Stimulated activated CD8-positive, alpha-beta memory T cell treated with anti-CD3 and anti-CD28 coated beads, Interleukin-15, amount 100 ng/mL, for 4 hours (primary cell): ENCODE data around the gene GALNT11.
A peak's percentile ranks its signal among the peaks of the same experiment; 100 is the strongest.
"Not testable (repeated sequence)": the region's sequence is repeated elsewhere in the genome, so short reads cannot be mapped to it uniquely, and the experiment has no call there.

Experiments used
- DNase-seq, 2 donors: peaks; one replicate each; pipeline ENCODE4 v3.0.0-alpha.2; 2020; ENCODE audit warnings: low read depth in 2 of 2

GALNT11 gene

DNA sequence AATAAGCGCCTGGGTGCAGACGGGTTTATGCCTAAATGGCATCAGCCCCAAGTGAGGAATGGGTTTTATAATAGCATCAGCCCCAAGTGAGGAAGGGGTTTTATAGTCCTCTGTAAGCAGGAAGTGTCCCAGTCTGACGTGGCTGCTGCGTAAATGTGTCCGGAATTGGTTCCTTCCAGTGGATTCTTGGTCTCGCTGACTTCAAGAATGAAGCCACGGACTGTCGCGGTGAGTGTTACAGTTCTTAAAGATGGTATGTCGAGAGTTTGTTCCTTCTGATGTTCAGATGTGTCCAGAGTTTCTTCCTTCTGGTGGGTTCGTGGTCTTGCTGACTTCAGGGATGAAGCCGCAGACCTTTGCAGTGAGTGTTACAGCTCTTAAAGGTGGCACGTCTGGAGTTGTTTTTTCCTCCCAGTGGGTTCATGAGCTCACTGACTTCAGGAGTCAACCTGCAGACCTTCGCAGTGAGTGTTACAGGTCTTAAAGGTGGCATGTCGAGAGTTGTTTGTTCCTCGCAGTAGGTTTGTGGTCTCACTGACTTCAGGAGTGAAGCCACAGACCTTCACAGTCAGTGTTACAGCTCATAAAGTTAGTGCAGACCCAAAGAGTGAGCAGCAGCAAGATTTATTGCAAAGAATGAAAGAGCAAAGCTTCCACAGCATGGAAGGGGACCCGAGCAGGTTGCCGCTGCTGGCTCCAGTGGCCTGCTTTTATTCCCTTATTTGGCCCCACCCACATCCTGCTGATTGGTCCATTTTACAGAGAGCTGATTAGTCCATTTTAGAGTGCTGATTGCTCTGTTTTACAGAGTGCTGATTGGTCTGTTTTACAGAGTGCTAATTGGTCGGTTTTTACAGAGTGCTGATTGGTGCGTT, 2.3 kb downstream of the GALNT11 start:
- DNase-seq: peak; percentile 3 to 11

DNA sequence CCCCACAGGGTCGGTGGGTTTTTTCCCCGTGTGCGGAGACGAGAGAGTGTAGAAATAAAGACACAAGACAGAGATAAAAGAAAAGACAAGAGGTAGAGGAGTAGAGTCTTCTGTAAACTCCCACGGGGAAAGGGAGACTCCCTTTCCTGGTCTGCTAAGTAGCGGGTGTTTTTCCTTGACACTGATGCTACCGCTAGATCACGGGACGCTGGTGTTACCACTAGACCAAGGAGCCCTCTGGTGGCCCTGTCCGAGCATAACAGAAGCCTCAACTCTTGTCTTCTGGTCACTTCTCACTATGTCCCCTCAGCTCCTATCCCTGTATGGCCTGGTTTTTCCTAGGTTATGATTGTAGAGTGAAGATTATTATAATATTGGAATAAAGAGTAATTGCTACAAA, 4.6 kb downstream of the GALNT11 start:
- DNase-seq: not testable (repeated sequence)

DNA sequence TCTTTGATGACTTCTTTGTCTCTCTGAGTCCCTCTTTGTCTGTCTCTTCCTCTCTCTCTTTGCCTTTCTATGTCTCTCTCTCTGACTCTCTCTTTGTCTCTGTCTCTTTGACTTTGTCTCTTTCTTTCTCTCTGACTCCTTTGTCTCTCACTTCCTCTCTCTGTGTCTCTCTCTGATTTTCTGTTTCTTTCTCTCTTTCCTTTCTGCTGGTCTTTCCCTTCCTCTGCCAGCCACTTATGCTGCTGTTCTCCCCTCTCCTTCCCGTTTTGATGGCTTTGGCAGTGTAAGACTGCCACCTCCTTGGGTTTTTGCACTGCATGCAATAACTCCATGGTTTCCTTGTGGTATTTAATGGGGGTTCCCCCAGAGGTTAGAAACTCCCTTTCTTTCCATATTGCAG, 5.2 kb downstream of the GALNT11 start:
- not testable (repeated sequence) for DNase-seq

DNA sequence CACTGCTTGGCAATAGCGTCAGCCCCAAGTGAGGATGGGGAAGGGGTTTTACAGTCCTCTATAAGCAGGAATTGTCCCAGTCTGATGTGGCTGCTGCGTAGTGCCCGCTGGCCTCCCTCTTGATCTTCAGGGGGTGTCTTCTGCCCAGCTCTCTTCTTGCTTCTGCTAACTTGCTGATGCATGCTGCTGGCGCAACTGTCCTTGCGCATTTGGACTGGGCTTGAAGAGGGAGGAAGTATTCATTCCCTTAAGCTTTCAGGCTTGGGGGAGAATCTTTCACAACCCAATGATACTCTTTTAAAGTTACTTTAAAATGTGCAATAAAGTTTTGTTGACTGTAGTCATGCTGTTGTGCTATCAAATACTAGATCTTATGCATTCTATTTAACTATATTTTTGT, 10.3 kb downstream of the GALNT11 start:
- no peak for DNase-seq

DNA sequence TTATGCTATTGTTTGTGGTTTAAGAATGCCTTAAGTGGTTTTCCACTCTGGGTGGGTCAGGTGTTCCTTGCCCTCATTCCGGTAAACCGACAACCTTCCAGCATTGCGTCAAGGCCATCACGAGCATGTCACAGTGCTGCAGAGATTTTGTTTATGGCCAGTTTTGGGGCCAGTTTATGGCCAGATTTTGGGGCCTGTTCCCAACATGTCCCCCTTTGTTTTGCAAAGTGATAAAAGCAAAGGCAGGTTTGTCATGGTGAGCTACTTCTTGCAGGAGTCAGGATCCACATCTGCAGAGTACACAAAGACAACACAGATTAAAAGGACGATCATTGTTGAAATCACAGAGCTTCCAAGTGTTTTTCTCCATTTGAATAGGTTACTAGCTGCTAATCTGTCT, 12.9 kb downstream of the GALNT11 start:
- not testable (repeated sequence) for DNase-seq

DNA sequence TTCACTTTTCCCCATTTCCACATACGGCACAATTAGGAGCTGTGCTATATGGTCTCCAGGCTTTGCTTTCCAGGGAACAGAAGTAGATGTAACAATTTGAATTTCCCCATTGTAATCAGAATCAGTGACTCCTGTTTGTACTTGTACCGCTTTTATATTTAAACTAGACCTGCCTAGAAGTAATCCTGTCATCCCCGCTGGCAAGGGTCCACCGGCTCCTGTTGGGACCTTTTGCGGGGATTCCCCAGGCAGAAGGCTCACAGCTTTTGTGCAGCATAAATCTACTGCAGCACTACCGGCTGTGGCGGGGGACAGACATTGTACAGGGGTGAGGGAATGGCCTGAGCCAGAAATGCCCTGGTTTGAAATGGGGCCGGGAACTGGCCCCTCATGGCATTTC, 17.6 kb downstream of the GALNT11 start:
- not testable (repeated sequence) for DNase-seq

DNA sequence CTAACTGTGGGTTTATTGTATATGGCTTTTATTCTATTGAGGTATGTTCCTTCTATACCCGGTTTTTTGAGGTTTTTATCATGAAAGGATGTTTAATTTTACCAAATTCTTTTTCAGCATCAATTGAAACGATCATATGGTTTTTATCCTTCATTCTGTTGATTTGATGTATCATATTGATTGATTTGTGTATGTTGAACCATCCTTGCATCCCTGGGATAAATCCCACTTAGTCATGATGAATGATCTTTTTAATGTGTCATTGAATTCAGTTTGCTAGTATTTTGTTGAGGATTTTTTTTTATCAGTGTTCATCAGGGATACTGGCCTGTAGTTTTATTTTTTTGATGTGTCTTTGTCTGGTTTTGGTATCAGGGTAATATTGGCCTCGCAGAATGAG, 19.4 kb downstream of the GALNT11 start:
- not testable (repeated sequence) for DNase-seq

DNA sequence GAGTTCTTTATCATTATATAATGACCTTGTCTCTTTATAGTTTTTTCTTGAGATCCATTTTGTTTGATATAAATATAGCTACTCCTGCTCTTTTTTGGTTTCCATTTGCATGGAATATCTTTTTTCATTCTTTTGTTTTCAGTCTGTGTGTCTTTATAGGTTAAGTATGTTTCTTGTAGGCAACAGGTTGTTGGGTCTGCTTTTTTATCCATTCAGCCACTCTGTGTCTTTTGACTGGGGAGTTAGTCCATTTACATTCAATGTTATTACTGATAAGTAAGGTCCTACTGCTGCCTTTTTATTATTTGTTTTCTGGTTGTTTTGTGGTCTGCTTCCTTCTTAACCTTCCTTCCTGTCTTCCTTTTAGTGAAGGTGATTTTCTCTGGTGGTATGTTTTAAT, 21.1 kb downstream of the GALNT11 start:
- no peak for DNase-seq

DNA sequence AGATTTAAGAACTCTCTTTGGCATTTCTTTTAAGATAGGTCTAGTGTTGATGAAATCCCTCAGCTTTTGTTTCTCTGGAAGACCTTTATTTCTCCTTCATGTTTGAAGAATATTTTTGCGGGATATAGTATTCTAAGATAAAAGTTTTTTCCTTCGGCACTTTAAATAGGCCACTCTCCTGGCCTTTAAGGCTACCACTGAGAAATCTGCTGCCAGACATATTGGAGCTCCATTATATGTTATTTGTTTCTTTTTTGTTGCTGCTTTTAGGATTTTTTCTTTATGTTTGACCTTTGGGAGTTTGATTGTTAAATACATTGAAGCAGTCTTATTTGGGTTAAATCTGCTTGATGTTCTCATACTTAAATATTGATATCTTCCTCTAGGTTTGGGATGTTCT, 22.6 kb downstream of the GALNT11 start:
- no peak for DNase-seq

DNA sequence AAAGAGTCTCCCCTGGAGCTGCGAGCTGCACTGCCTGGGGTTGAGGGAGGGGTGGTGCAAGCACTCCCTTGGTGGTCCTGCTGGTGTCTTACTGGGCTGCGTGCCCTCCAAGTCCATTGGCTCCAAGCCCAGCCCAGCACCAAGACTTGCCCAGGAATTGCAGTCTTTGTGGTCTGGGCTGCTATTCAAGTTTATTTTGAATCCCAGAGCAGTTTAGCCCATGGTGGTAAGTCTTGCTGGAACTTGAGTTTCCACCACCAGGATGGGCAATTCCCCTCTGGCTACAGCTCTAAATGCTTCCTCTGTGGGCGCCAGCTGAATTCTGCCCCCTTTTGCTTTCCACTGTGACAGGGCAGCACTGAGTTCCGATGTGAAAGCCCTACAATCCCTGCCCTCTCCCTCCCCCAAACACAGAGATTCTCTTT, 25.1 kb downstream of the GALNT11 start:
- no peak for DNase-seq

DNA sequence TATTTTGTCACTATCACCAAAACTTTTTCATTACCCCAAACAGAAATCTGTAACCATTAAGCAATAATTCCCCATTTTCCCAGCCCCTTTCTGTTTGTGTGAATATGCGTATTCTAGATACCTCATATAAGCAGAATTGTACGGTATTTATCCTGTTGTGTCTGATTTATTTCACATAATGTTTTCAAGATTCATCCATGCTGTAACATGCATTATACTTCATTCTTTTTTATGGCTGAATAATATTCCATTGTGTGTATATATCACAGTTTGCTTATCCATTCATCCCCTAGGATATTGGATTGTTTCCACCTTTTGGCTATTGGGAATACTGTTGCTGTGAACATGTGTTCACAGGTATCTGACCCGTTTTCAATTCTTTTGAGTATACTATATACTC, 26.5 kb downstream of the GALNT11 start:
- DNase-seq: no peak

DNA sequence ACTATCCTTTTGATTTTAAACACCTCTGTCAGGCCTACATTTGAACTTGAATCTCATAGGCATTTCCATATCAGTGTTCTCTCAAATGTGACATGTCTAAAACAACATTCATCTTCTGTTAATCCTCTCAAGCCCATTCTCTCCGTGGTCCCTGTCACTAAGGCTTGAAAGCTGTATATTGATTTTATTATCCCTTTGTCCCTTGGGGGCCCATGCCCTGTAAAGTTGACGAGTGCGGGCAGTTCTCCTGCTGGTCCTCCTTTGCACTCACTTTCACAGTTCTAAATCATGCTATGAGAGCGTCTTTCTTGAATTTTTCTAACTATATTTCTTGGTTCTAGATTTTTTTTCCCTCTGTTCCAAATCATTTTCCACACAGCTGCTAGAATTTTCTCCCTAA, 27.3 kb downstream of the GALNT11 start:
- DNase-seq: no peak

DNA sequence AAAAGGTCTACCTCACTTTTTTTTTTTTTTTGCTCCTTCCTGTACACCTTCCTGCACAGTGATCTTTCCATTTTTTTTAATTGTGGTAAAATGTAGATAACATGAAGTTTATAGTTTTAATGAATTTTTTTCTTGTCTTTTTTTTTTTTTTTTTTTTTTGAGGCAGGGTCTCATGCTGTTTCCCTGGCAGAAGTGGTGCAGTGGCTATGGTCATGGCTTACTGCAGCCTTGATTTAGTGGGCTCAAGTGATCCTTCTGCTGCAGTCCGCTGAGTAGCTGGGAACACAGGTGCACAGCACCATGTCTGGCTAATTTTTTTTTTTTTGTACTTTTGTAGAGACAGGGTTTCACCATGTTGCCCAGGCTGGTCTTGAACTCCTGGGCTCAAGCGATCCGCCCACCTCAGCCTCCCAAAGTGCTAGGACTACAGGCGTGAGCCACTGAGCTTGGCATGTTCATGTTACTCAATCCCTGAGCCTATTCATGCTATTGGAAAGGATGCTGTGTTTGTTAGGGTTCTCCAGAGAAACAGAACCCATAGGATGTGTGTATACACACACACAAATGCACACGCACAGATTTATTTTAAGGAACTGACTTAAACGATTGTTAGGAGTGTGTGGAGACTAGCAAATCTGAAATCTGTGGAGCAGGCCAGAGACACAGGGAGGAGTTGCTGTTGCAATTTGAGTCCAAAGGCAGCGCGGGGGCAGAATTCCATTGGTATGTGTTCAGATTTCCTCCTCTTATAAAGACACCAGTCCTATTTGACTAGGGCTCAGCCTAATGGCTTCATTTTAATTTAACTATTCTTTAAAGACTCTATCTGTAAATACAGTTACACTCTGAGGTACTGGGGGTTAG, 29.1 kb downstream of the GALNT11 start:
- no peak for DNase-seq

DNA sequence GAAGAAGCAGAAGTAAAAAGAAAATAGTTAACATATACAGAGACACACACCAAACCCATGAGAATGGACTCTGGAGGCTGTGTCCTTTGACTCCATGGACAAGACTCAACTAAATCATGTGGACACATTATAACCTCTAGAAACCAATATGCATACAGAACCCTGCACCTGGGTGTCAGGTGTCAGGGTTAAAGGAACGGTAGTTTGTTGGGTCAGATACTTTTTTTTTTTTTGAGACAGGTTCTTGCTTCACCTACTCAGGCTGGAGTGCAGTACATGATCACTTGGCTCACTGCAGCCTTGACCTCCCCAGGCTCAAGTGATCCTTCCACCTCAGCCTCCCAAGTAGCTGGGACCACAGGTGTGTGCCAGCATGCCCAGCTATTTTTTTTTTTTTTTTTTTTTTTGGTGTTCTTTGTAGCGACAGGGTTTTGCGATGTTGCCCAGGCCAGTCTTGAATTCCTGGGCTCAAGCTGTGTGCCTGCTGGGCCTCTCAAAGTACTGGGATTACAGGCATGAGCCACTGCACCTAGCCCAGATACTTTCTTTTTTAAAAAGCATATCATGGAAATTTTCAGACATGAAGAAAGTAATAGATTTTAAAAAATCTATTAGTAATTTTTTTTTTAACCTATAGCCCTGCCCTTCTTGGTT, 31.3 kb downstream of the GALNT11 start:
- DNase-seq: no peak

DNA sequence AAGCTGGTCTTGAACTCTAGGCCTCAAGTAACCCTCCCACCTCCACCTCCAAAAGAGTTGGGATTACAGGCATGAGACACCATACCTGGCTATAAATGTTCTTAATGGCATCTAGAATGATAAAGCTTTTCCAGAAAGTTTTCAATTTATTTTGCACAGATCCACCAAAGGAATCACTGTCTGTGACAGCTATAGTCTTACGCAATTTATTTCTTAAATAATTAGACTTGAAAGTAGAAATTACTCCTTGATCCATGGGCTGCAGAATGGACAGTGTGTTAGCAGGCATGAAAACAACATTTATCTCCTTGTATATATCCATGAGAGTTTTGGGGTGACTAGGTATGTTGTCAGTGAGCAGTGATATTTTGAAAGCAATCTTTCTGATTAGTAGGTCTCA, 33.8 kb downstream of the GALNT11 start:
- no peak for DNase-seq

DNA sequence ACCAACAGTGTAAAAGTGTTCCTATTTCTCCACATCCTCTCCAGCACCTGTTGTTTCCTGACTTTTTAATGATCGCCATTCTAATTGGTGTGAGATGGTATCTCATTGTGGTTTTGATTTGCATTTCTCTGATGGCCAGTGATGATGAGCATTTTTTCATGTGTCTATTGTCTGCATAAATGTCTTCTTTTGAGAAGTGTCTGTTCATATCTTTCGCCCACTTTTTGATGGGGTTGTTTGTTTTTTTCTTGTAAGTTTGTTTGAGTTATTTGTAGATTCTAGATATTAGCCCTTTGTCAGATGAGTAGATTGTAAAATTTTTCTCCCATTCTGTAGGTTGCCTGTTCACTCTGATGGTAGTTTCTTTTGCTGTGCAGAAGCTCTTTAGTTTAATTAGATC, 35.6 kb downstream of the GALNT11 start:
- DNase-seq: not testable (repeated sequence)

DNA sequence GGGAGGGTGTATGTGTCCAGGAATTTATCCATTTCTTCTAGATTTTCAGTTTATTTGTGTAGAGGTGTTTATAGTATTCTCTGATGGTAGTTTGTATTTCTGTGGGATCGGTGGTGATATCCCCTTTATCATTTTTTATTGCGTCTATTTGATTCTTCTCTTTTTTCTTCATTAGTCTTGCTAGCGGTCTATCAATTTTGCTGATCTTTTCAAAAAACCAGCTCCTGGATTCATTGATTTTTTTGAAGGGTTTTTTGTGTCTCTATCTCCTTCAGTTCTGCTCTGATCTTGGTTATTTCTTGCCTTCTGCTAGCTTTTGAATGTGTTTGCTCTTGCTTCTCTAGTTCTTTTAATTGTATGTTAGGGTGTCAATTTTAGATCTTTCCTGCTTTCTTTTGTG, 37.7 kb downstream of the GALNT11 start:
- not testable (repeated sequence) for DNase-seq

DNA sequence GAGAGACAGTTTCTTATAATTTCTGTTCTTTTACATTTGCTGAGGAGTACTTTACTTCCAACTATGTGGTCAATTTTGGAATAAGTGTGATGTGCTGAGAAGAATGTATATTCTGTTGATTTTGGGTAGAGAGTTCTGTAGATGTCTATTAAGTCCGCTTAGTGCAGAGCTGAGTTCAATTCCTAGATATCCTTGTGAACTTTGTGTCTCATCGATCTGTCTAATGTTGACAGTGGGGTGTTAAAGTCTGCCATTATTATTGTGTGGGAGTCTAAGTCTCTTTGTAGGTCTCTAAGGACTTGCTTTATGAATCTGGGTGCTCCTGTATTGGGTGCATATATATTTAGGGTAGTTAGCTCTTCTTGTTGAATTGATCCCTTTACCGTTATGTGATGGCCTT, 38.3 kb downstream of the GALNT11 start:
- DNase-seq: not testable (repeated sequence)

DNA sequence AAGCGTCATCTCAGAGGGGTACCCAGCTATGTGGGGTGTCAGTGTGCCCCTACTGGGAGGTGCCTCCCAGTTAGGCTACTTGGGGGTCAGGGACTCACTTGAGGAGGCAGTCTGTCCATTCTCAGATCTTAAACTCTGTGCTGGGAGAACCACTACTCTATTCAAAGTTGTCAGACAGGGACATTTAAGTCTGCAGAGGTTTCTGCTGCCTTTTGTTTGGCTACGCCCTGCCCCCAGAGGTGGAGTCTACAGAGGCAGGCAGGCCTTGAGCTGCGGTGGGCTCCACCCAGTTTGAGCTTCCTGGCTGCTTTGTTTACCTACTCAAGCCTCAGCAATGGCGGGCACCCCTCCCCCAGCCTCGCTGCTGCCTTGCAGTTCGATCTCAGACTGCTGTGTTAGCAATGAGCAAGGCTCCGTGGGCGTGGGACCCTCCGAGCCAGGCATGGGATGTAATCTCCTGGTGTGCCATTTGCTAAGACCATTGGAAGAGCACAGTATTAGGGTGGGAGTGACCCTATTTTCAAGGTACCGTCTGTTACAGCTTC, 40.4 kb downstream of the GALNT11 start:
- not testable (repeated sequence) for DNase-seq

DNA sequence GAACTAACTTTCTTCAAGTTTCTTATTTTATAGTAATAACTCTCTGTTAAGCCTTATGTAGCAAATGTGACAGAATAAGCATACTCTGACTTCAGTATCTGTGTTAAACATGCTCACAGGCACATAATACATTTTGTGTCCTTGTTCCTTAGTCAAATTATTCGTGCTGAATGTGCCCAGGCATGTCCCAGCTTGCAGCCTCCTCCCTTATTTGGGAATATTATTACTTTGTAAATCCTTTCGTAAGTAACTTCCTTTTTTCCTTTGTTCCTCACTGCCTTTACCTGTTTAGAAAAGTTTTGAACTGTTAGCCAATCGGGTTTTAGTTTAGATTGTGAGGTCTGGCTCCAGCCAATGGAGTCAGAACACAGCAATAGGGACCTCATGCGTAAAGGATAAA, 46.9 kb downstream of the GALNT11 start:
- DNase-seq: no peak

DNA sequence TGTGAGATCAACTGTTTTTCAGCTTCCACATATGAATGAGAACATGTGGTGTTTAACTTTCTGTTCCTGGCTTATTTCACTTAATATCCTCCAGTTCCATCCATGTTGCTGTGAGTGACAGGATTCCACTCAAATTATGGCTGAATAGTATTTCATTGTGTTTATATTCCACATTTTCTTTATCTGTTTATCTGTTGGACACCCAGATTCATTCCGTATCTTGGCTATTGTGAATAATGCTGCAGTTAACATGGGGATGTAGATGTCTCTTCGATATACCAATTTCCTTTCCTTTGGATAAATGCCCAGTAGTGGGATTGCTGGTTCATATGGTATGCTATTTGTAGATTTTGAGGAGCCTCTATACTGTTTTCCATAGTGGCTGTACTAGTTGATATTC, 47.9 kb downstream of the GALNT11 start:
- DNase-seq: no peak

DNA sequence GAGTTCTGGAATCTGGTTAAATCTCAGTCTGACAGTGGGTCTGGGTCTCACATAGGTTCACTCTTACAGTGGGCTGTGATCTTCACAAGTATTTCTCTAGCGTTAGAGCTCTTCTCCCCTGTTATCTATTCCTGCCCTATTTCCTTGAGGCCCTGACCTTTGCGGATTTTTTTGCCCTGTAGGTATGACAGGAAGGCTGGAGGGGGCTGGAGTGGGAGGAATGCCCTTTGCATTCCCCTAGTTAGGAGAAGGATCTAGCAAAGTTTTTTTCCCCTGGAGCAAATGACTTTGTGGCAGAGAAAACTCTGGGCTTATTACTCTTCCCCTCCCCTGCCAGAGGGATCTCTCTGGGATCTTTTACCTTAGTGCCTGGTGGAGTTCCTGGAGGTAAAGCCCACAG, 49.2 kb downstream of the GALNT11 start:
- no peak for DNase-seq
